Breast epithelium (tissue), 3 donors: ENCODE measurements around the gene NSL1.

ENCODE experiments used
- POLR2A ChIP-seq: fragments of 450-650 bp; IDR thresholded peaks from one replicate; pipeline ENCODE4 v1.6.1; 2016; ENCODE audit warnings: antibody characterized with exemption, mild to moderate bottlenecking, moderate library complexity
- POLR2AphosphoS5 ChIP-seq, 3 donors: sonication (generic); formaldehyde crosslinking; IDR thresholded peaks; one replicate each; pipeline ENCODE4 v1.6.1; 2017; ENCODE audit warnings: antibody characterized with exemption in 3 of 3
- TF ChIP-seq, protein P1 (sequence below), 3 donors: fragments of 450-650 bp; IDR thresholded peaks; one replicate each; pipeline ENCODE4 v1.5.1; 2016 to 2017; ENCODE audit warnings: antibody characterized with exemption in 3 of 3, mild to moderate bottlenecking in 3 of 3, moderate library complexity in 3 of 3

GRCh38 chr1:212722270-212722957 lies 69.2 kb downstream of the NSL1 start:
- TF ChIP-seq, protein P1, sequence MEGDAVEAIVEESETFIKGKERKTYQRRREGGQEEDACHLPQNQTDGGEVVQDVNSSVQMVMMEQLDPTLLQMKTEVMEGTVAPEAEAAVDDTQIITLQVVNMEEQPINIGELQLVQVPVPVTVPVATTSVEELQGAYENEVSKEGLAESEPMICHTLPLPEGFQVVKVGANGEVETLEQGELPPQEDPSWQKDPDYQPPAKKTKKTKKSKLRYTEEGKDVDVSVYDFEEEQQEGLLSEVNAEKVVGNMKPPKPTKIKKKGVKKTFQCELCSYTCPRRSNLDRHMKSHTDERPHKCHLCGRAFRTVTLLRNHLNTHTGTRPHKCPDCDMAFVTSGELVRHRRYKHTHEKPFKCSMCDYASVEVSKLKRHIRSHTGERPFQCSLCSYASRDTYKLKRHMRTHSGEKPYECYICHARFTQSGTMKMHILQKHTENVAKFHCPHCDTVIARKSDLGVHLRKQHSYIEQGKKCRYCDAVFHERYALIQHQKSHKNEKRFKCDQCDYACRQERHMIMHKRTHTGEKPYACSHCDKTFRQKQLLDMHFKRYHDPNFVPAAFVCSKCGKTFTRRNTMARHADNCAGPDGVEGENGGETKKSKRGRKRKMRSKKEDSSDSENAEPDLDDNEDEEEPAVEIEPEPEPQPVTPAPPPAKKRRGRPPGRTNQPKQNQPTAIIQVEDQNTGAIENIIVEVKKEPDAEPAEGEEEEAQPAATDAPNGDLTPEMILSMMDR (IDR thresholded peaks at IDR 0.05): no peak
- no peak for TF ChIP-seq POLR2AphosphoS5 (IDR thresholded peaks at IDR 0.05)
- TF ChIP-seq POLR2A: no peak
